ENCODE results near the gene ZNF385B. TPM values are rescaled to one million over a fixed set of nuclear protein-coding genes. Genes with fewer than 3 reads are reported as not detected.

The ZNF385B gene
- total RNA-seq, 1 donor from 2014 or later = 18.4 TPM

GRCh38 chr2:179580378-179581146, 280.9 kb downstream of the ZNF385B start:
- no peak for DNase-seq

- DNase-seq = no peak
Measured at GRCh38 chr2:179579800-179580199, 281.6 kb downstream of the ZNF385B start.

- DNase-seq = no peak
Measured at GRCh38 chr2:179578171-179578916, 283.1 kb downstream of the ZNF385B start.

GRCh38 chr2:179574061-179574519, 287.3 kb downstream of the ZNF385B start:
- no peak for DNase-seq

- no peak for DNase-seq
Measured at GRCh38 chr2:179572544-179572943, 288.9 kb downstream of the ZNF385B start.

GRCh38 chr2:179571721-179572120, 289.7 kb downstream of the ZNF385B start:
- no peak for DNase-seq

GRCh38 chr2:179571252-179571651, 290.2 kb downstream of the ZNF385B start:
- DNase-seq = no peak

GRCh38 chr2:179569831-179570233, 291.6 kb downstream of the ZNF385B start:
- no peak for DNase-seq

GRCh38 chr2:179565807-179566206, 295.6 kb downstream of the ZNF385B start:
- no peak for DNase-seq

- no peak for DNase-seq
Measured at GRCh38 chr2:179562330-179562885, 299.0 kb downstream of the ZNF385B start.

- DNase-seq = no peak
Measured at GRCh38 chr2:179561702-179562101, 299.7 kb downstream of the ZNF385B start.

GRCh38 chr2:179560257-179560735, 301.1 kb downstream of the ZNF385B start:
- no peak for DNase-seq

GRCh38 chr2:179559108-179559806, 302.2 kb downstream of the ZNF385B start:
- DNase-seq = no peak

- no peak for DNase-seq
Measured at GRCh38 chr2:179558010-179558934, 303.1 kb downstream of the ZNF385B start.

- DNase-seq = no peak
Measured at GRCh38 chr2:179556425-179556824, 305.0 kb downstream of the ZNF385B start.

GRCh38 chr2:179555691-179556283, 305.6 kb downstream of the ZNF385B start:
- DNase-seq = no peak

GRCh38 chr2:179554639-179555386, 306.6 kb downstream of the ZNF385B start:
- DNase-seq = no peak

GRCh38 chr2:179553382-179553781, 308.0 kb downstream of the ZNF385B start:
- DNase-seq = no peak

GRCh38 chr2:179551539-179552045, 309.8 kb downstream of the ZNF385B start:
- no peak for DNase-seq

- DNase-seq = no peak
Measured at GRCh38 chr2:179550849-179551248, 310.6 kb downstream of the ZNF385B start.

Measured in occipital lobe (tissue), 2 donors.